Tibial nerve (tissue), 4 donors: ENCODE data around the gene DCAF11.

Experiments used
- CTCF ChIP-seq, 5 experiments: fragments of 200-600 bp in 3 of 5; fragments of 450-650 bp in 2 of 5; sonication (generic) in 3 of 5; IDR thresholded peaks; one replicate each; pipeline ENCODE4 v1.5.1; 2016 to 2019; ENCODE audit warnings: antibody characterized with exemption in 5 of 5, mild to moderate bottlenecking in 3 of 5, moderate library complexity in 2 of 5
- EP300 ChIP-seq, 2 donors: sonication (generic); formaldehyde crosslinking; IDR thresholded peaks; one replicate each; pipeline ENCODE4 v1.6.1; 2017; ENCODE audit warnings: antibody characterized with exemption in 2 of 2, mild to moderate bottlenecking in 1 of 2
- POLR2A ChIP-seq, 2 donors: fragments of 450-650 bp; IDR thresholded peaks; one replicate each; pipeline ENCODE4 v1.6.1; 2017; ENCODE audit warnings: antibody characterized with exemption in 2 of 2, mild to moderate bottlenecking in 2 of 2, moderate library complexity in 2 of 2

GRCh38 chr14:24067133-24068082 is 47.2 kb upstream of the DCAF11 start:
- TF ChIP-seq CTCF (IDR thresholded peaks at IDR 0.05) (no peak), POLR2A (IDR thresholded peaks at IDR 0.05) (no peak), EP300 (IDR thresholded peaks at IDR 0.05) (no peak)
